HG03045 (cell line): Measurements from ENCODE around the gene DYNLT2.

Experiments
- ATAC-seq: cut with Tn5 transposase; IDR thresholded peaks from one replicate; pipeline ENCODE4 v1.9.1; 2021; ENCODE audit warnings: mild to moderate bottlenecking, moderate library complexity; ENCODE audit not compliant: unreplicated experiment

The DYNLT2 gene

GRCh38 chr6:169738976-169739529, 12.3 kb downstream of the DYNLT2 start:
- ATAC-seq = no peak

DNA sequence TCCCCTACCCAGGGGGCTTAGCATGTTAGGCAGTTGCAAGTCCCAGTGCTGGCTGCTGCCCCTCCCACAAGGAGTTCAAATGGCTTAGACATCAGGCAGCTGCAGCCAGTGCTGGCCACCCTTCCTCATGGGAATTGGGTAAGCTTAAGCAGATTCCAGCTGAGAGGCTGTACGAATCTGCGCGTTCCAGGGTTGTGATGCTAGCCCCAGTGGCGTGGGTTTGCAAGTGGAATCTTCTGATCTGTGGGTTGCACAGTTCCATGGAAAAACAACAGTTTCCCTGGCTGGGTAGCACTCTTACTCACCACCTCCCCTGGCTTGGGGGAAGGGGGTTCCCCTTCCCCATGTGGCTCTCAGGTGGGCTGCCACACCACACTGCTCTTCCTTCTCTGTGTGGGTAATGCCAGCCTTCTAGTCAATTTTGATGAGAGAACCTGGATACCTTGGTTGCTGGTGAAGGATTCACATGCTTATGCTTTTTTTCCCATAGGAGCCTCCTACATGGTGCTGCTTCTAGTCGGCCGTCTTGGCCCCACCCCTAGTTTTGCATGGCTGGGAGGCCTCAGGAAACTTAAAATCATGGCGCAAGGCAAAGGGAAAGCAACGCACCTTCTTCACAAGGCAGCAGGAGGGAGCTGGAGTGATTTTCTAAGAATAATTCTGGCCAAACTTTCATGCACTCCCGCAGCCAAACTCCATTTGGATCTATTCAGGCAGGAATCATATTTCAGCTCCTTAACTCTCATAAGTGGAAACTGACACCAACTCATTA, 13.0 kb downstream of the DYNLT2 start:
- no peak for ATAC-seq

GRCh38 chr6:169729961-169730360, 21.4 kb downstream of the DYNLT2 start:
- no peak for ATAC-seq

DNA sequence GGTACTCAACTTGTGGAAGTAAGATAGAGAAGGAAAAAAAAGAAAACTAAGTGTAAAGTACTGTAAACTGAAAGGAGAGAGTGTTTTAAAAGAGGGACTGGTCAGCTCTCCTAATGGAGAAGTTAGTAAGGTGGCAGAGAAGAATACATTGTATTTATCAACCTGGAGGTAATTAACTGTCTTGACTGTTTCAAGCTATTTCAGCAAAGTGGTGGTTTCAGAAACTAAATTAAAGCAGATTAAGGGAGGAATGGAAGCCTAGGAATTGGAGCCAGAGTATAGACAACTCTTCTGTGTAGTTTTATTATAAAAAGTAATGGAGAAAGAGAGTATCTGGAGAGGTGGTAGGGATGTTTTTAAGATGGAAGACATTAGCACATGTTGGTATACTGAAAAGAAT, 24.4 kb downstream of the DYNLT2 start:
- ATAC-seq = no peak

- ATAC-seq = no peak
Observed at GRCh38 chr6:169726049-169726400, 25.3 kb downstream of the DYNLT2 start.

GRCh38 chr6:169725125-169726048, 26.0 kb downstream of the DYNLT2 start:
- peak; percentile 2 for ATAC-seq

- peak; percentile 50 for ATAC-seq
Observed at GRCh38 chr6:169724494-169725124, 26.8 kb downstream of the DYNLT2 start, which contains the start of gene PHF10. Gene PHF10 (minus strand): TSS chr6:169724500. CDS start chr6:169723931, 569 bp downstream.

DNA sequence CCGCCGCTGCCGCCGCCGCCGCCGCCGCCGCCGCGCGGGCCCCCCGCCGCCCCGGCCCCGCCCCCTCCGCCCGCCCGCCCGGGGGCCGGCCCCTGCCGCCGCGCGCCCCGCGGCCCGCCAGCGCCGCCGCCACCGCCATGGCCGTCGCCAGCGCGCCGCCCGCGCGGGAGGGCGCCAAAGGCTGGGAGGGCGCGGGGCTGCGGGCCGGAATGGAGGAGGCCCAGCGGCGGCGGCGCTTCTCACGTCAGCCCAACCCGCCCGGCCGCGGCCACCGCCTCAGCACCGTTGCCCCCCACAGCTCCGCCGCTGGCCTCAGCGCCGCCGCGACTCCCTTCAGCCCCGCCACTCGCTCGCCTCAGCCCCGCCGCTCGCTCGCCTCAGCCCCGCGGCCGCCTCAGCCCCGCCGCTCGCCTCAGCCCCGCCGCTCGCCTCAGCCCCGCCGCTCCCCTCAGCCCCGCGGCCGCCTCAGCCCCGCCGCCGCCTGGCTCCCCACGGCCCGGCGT, 27.3 kb downstream of the DYNLT2 start:
- peak; percentile 55 for ATAC-seq

- ATAC-seq = peak; percentile 41
Observed at GRCh38 chr6:169723200-169723909, 28.0 kb downstream of the DYNLT2 start.

GRCh38 chr6:169722362-169723199, 28.8 kb downstream of the DYNLT2 start:
- ATAC-seq = peak; percentile 21

GRCh38 chr6:169720207-169720855, 31.0 kb downstream of the DYNLT2 start:
- no peak for ATAC-seq

DNA sequence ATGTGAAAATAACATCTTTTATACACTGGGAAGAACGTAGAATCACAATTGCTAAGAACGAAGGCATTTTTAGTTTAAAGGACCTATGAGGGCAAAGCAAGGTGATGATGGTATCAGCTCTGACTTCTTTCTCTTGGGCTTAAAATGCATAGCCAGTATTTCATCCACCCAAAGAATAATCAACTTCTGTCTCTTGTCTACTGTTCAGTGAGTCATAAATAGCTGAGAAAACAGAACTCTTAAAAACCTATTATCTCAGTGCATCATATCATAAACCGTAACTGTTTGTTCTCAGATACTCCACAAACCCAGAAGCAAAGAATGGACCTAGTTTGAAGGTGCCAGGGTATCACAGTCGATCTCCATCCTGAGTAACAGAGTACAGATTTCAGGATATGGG, 32.3 kb downstream of the DYNLT2 start:
- ATAC-seq = no peak

DNA sequence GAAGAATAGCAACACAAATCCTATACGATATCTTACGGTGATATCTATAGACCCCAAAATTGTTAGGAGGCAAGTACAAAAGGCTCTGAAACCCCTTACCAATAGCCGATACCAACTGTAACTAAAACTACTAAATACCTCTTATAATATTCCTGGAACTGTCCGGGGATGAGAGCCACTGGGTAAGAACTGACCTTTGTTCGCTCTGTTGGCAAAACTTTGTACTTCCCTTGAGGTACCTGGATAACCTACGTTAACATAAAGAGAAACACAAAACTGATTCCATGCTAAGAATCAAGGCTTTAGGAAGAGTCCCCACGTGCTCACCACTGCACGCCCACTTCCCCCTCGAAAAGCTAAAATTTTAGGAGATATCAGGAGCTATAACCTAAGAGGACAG, 36.8 kb downstream of the DYNLT2 start:
- ATAC-seq = no peak

DNA sequence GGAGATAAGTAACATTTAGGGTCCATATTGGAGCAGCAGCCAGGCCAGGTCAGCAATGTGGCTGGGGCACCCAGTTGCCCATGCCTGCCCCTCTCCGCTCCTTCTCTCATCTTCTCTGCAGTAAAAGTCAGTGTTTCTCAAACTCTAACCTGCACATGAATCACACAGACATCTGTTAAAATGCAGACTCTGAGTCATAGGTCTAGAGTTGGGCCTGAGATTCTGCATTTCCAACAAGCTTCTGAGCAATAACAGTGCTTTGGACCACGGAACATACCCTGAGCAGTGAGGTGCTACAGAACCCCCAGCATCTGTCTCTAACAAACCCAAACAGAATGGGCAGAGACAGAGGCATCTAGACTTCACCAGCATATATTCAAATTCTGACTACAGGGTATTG, 37.2 kb downstream of the DYNLT2 start:
- ATAC-seq = no peak

GRCh38 chr6:169710009-169710408, 41.4 kb downstream of the DYNLT2 start:
- no peak for ATAC-seq

GRCh38 chr6:169709293-169709692, 42.1 kb downstream of the DYNLT2 start:
- no peak for ATAC-seq

DNA sequence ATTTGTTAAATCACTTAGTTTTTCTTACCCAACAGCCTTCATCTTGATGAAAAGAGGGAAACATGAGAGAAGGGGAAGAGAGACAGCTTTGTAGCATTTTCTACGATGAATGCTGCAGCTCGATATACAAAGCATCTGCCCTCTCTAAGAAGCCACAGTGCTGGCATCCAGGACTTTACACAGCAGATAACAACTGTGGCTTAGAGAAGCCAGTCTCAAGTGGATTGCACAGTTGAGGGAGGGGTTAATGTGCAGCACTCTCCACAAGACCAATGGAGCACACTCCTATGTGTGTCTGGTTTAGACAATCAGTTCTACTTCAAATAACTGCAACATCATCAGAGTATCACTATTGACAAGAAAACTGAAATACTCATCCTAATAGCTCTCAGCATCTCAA, 43.6 kb downstream of the DYNLT2 start:
- ATAC-seq = no peak

DNA sequence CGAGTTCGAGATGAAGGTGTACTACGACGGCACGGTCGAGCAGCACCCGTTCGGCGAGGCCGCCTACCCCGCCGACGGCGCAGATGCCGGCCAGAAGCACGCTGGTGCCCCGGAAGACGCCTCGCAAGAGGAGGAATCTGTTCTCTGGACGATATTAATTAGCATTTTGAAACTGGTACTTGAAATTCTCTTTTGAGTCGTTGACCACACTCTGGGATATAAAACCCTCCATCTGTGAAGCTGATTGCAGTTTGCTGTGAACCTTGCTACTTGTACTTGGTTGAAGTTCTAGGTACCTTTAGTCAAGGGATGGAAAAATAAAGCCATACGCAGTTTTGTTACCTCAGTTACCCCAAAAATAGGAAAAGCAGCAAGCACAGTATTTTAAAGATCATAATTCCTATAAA, 48.5 kb downstream of the DYNLT2 start:
- peak; percentile 13 for ATAC-seq
